H9 (cell line): ENCODE measurements around the gene DPP3. TPM values are rescaled to one million over a fixed set of nuclear protein-coding genes. Genes with fewer than 3 reads are reported as not detected.

Experiments
- DNase-seq: peaks from one replicate; pipeline ENCODE4 v3.0.0-alpha.2; 2017
- H2AFZ ChIP-seq: one replicate; pipeline ENCODE4 v1.6.1; 2013; ENCODE audit warnings: mild to moderate bottlenecking, low read length, control low read depth, moderate library complexity
- H2AK5ac ChIP-seq: 2 replicates; pipeline ENCODE4 v1.6.1; 2013; ENCODE audit warnings: low read length, control low read depth, mixed read lengths; ENCODE audit not compliant: insufficient read length
- H2BK120ac ChIP-seq: one replicate; pipeline ENCODE4 v1.6.1; 2013; ENCODE audit warnings: low read depth, mild to moderate bottlenecking, low read length, control low read depth, inconsistent platforms; ENCODE audit not compliant: poor library complexity, severe bottlenecking
- H2BK12ac ChIP-seq: 2 replicates; pipeline ENCODE4 v1.6.1; 2013; ENCODE audit warnings: low read length, control low read depth, mixed read lengths, low read depth; ENCODE audit not compliant: insufficient read length
- H2BK15ac ChIP-seq: 2 replicates; pipeline ENCODE4 v1.6.1; 2013; ENCODE audit warnings: low read depth, low read length, control low read depth
- H2BK20ac ChIP-seq: one replicate; pipeline ENCODE4 v1.6.1; 2013; ENCODE audit warnings: low read depth, mild to moderate bottlenecking, low read length, control low read depth, inconsistent platforms; ENCODE audit not compliant: poor library complexity, severe bottlenecking
- H2BK5ac ChIP-seq: 2 replicates; pipeline ENCODE4 v1.6.1; 2013; ENCODE audit warnings: low read length, control low read depth, mixed read lengths; ENCODE audit not compliant: insufficient read length
- H3K14ac ChIP-seq: 2 replicates; pipeline ENCODE4 v1.6.1; 2013; ENCODE audit warnings: low read length, control low read depth; ENCODE audit not compliant: insufficient read depth
- H3K18ac ChIP-seq: 2 replicates; pipeline ENCODE4 v1.6.1; 2013; ENCODE audit warnings: low read depth, mild to moderate bottlenecking, mixed read lengths, low read length, control low read depth; ENCODE audit not compliant: insufficient read length
- H3K23ac ChIP-seq: 2 replicates; pipeline ENCODE4 v1.6.1; 2013; ENCODE audit warnings: low read length, control low read depth, mixed read lengths, low read depth; ENCODE audit not compliant: insufficient read length
- H3K23me2 ChIP-seq: 2 replicates; pipeline ENCODE4 v1.6.1; 2013; ENCODE audit warnings: low read depth, mild to moderate bottlenecking, mixed read lengths, low read length, control low read depth; ENCODE audit not compliant: insufficient read length, poor library complexity, severe bottlenecking
- H3K27ac ChIP-seq: 2 replicates; pipeline ENCODE4 v1.5.1; 2013; ENCODE audit warnings: low read length, control low read depth, mixed read lengths, low read depth; ENCODE audit not compliant: insufficient read length
- H3K27me3 ChIP-seq: 2 replicates; pipeline ENCODE4 v1.6.1; 2013; ENCODE audit warnings: low read length, control low read depth, inconsistent platforms; ENCODE audit not compliant: insufficient read depth
- H3K4ac ChIP-seq: 2 replicates; pipeline ENCODE4 v1.6.1; 2013; ENCODE audit warnings: low read depth, mild to moderate bottlenecking, control low read depth, inconsistent platforms, low read length, moderate library complexity
- H3K4me1 ChIP-seq: 2 replicates; pipeline ENCODE4 v1.6.1; 2013; ENCODE audit warnings: low read length, control low read depth, inconsistent platforms; ENCODE audit not compliant: insufficient read depth
- H3K4me2 ChIP-seq: 2 replicates; pipeline ENCODE4 v1.6.1; 2013; ENCODE audit warnings: low read length, control low read depth, mixed read lengths; ENCODE audit not compliant: insufficient read length, insufficient read depth
- H3K56ac ChIP-seq: 2 replicates; pipeline ENCODE4 v1.6.1; 2013; ENCODE audit warnings: low read depth, mild to moderate bottlenecking, mixed read lengths, low read length, control low read depth; ENCODE audit not compliant: insufficient read length
- H3K79me1 ChIP-seq: 2 replicates; pipeline ENCODE4 v1.6.1; 2013; ENCODE audit warnings: low read depth, mild to moderate bottlenecking, moderate library complexity, low read length, control low read depth, inconsistent platforms; ENCODE audit not compliant: insufficient read depth, poor library complexity, severe bottlenecking
- H3K79me2 ChIP-seq: 2 replicates; pipeline ENCODE4 v1.6.1; 2013; ENCODE audit warnings: low read length, control low read depth, inconsistent platforms; ENCODE audit not compliant: insufficient read depth
- H3K9ac ChIP-seq: 2 replicates; pipeline ENCODE4 v1.6.1; 2013; ENCODE audit warnings: low read length, control low read depth, mixed read lengths; ENCODE audit not compliant: insufficient read length; ENCODE audit errors: extremely low read depth
- H3K9me3 ChIP-seq: one replicate; pipeline ENCODE4 v1.6.1; 2013; ENCODE audit warnings: low read depth, low read length, inconsistent platforms; ENCODE audit not compliant: control insufficient read depth
- H3T11ph ChIP-seq: one replicate; pipeline ENCODE4 v1.6.1; 2013; ENCODE audit warnings: mild to moderate bottlenecking, low read length, control low read depth, inconsistent platforms
- H4K20me1 ChIP-seq: one replicate; pipeline ENCODE4 v1.6.1; 2013; ENCODE audit not compliant: control insufficient read depth, insufficient read length, insufficient read depth
- H4K5ac ChIP-seq: 2 replicates; pipeline ENCODE4 v1.6.1; 2013; ENCODE audit warnings: low read depth, mild to moderate bottlenecking, mixed read lengths, low read length, control low read depth; ENCODE audit not compliant: insufficient read length
- H4K8ac ChIP-seq: replicated peaks from 2 replicates; pipeline ENCODE4 v1.6.1; 2013; ENCODE audit warnings: low read length, control low read depth, mixed read lengths, low read depth; ENCODE audit not compliant: insufficient read length
- H4K91ac ChIP-seq: 2 replicates; pipeline ENCODE4 v1.6.1; 2013; ENCODE audit warnings: low read depth, mild to moderate bottlenecking, moderate library complexity, mixed read lengths, low read length, control low read depth; ENCODE audit not compliant: insufficient read length
- H3K27ac Mint-ChIP-seq, 3 experiments: 2 replicates in 2 of 3; 3 replicates in 1 of 3; pipeline ENCODE4 v1.8.0; 2020 to 2021; ENCODE audit warnings: mixed read lengths in 3 of 3, mild to moderate bottlenecking in 1 of 3, moderate library complexity in 1 of 3
- H3K27me3 Mint-ChIP-seq: 2 replicates; pipeline ENCODE4 v1.8.0; 2021; ENCODE audit warnings: low read depth, mild to moderate bottlenecking, moderate library complexity, mixed read lengths
- H3K36me3 Mint-ChIP-seq, 3 experiments: 2 replicates in 2 of 3; 3 replicates in 1 of 3; pipeline ENCODE4 v1.8.0; 2020 to 2021; ENCODE audit warnings: low read depth in 3 of 3, mixed read lengths in 3 of 3; ENCODE audit not compliant: insufficient read depth in 1 of 3
- H3K4me1 Mint-ChIP-seq, 2 experiments: 2 replicates each; pipeline ENCODE4 v1.8.0; 2020; ENCODE audit warnings: mixed read lengths in 2 of 2
- H3K4me3 Mint-ChIP-seq, 2 experiments: 2 replicates in 1 of 2; 3 replicates in 1 of 2; pipeline ENCODE4 v1.8.0; 2020 to 2021; ENCODE audit warnings: mild to moderate bottlenecking in 2 of 2, mixed read lengths in 2 of 2, moderate library complexity in 1 of 2
- H3K9me3 Mint-ChIP-seq, 2 experiments: 2 replicates in 1 of 2; 3 replicates in 1 of 2; pipeline ENCODE4 v1.8.0; 2020; ENCODE audit warnings: mild to moderate bottlenecking in 2 of 2, mixed read lengths in 2 of 2, moderate library complexity in 1 of 2
- WGBS: extraction: QIAGEN DNeasy Blood & Tissue Kit; methylation state at CpG from one replicate; pipeline ENCODE4 v1.1.7; 2013; ENCODE audit warnings: missing lambda C conversion rate, low lambda C conversion rate, mixed read lengths; ENCODE audit not compliant: insufficient read length; ENCODE audit errors: extremely low coverage; 5-methylcytosine and 5-hydroxymethylcytosine counted together
- total RNA-seq: library from RNA; stranded (reverse); gene quantifications from 2 replicates; pipeline ENCODE4 v1.2.1, GENCODE V29; 2021
- TF ChIP-seq, protein P1 (sequence below): fragments of 200-600 bp; sonication (generic); conservative IDR thresholded peaks from 3 replicates; pipeline ENCODE4 v1.8.0; 2021; ENCODE audit warnings: antibody characterized with exemption, mild to moderate bottlenecking

DPP3 gene
- total RNA-seq, 1 experiment from 2014 or later = 85.3 TPM

DNA sequence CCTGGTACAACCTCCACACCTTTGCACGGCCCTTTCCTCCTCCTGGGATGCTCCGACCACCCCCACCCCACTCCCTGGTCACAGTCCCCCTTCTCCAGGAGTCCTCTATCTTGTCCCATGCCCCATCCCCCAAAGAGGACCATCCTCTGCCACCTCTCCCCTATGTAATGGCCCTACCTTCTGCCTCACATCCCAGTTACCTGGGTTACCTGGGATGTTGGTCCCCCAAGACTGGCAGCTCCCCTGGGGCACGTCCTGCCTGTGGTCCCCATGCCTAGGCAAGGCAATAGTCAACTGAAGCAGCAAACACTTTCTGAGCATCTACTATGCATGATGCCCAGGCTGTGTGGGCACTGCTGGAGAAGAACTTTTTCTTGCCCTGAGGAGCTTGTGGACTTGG, 75.2 kb downstream of the DPP3 start:
- H2BK15ac ChIP-seq = no peak overlapping the region
- no peak overlapping the region for H4K8ac ChIP-seq
- H3K27me3 Mint-ChIP-seq = no peaks in the 10 kb centered on the region
- no peak overlapping the region for H4K91ac ChIP-seq
- peaks cover 16 to 70% (median 61%) of the 10 kb centered on the region in 3 experiments; a peak in 6 of 7 replicates for H3K36me3 Mint-ChIP-seq
- H3K56ac ChIP-seq = no peak overlapping the region
- no peaks in the 10 kb centered on the region for H3K27me3 ChIP-seq
- no peak overlapping the region for H2BK12ac ChIP-seq
- no peak overlapping the region for H2BK120ac ChIP-seq
- WGBS = no CpG with 5 or more reads among the region's 3 CpGs
- peaks cover 2% of the 10 kb centered on the region for H3K23me2 ChIP-seq
- peak overlapping the region in 1 of 3 experiments; percentile 39; a peak in 1 of 7 replicates for H3K27ac Mint-ChIP-seq
- no peaks in the 10 kb centered on the region for H3K79me2 ChIP-seq
- no peak overlapping the region for H2AK5ac ChIP-seq
- H3K9me3 Mint-ChIP-seq = no peaks in the 10 kb centered on the region; a peak in 1 of 5 replicates
- no peak overlapping the region for H2AFZ ChIP-seq
- no peak overlapping the region for H3K4me2 ChIP-seq
- H3T11ph ChIP-seq = no peak overlapping the region
- H4K5ac ChIP-seq = no peak overlapping the region
- no peak overlapping the region for H3K18ac ChIP-seq
- H4K20me1 ChIP-seq = no peaks in the 10 kb centered on the region
- H3K23ac ChIP-seq = no peak overlapping the region
- H3K4me1 ChIP-seq = no peaks in the 10 kb centered on the region
- no peak overlapping the region for H3K4me3 Mint-ChIP-seq
- H2BK5ac ChIP-seq = no peak overlapping the region
- H3K9me3 ChIP-seq = no peaks in the 10 kb centered on the region
- no peak for DNase-seq
- peaks cover 0 to 6% of the 10 kb centered on the region in 2 experiments; a peak in 1 of 4 replicates for H3K4me1 Mint-ChIP-seq
- H3K9ac ChIP-seq = no peak overlapping the region
- TF ChIP-seq, protein P1, sequence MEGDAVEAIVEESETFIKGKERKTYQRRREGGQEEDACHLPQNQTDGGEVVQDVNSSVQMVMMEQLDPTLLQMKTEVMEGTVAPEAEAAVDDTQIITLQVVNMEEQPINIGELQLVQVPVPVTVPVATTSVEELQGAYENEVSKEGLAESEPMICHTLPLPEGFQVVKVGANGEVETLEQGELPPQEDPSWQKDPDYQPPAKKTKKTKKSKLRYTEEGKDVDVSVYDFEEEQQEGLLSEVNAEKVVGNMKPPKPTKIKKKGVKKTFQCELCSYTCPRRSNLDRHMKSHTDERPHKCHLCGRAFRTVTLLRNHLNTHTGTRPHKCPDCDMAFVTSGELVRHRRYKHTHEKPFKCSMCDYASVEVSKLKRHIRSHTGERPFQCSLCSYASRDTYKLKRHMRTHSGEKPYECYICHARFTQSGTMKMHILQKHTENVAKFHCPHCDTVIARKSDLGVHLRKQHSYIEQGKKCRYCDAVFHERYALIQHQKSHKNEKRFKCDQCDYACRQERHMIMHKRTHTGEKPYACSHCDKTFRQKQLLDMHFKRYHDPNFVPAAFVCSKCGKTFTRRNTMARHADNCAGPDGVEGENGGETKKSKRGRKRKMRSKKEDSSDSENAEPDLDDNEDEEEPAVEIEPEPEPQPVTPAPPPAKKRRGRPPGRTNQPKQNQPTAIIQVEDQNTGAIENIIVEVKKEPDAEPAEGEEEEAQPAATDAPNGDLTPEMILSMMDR = no peak
- no peaks in the 10 kb centered on the region for H3K79me1 ChIP-seq
- H3K14ac ChIP-seq = no peak overlapping the region
- no peak overlapping the region for H3K27ac ChIP-seq
- no peak overlapping the region for H3K4ac ChIP-seq
- H2BK20ac ChIP-seq = no peak overlapping the region
